Endothelial cell of umbilical vein (primary cell): ENCODE results near the gene WIZ. TPM values are rescaled to one million over a fixed set of nuclear protein-coding genes. Genes with fewer than 3 reads are reported as not detected.

ENCODE experiments used
- BruUV-seq: library from RNA; stranded (reverse); fragments of 400-500 nt; replicated peaks from 2 replicates; lab custom pipeline; 2021; lab: Mats Ljungman, UMichigan
- CTCF ChIA-PET: fragments of 300-600, 350-600 bp; sonication (Branson Sonifier 250); formaldehyde crosslinking; loops from one replicate; lab custom pipeline; 2021; ENCODE audit warnings: antibody characterized with exemption, inconsistent platforms; lab: Charles Lee
- POLR2A ChIA-PET: fragments of 300-600, 350-600 bp; sonication (Branson Sonifier 250); formaldehyde crosslinking; loops from one replicate; lab custom pipeline; 2021; ENCODE audit warnings: antibody characterized with exemption, inconsistent platforms; lab: Charles Lee
- DNase-seq: peaks from one replicate; pipeline ENCODE4 v3.0.0-alpha.2; 2011; ENCODE audit warnings: low read depth, low spot score
- FAIRE-seq: peaks from 2 replicates; lab custom pipeline; 2011; peaks lifted over from hg19 to GRCh38; lab: Jason Lieb, UNC
- H2AFZ ChIP-seq: 2 replicates; pipeline ENCODE4 v1.6.0; 2012; ENCODE audit warnings: low read depth, low read length, control low read depth, inconsistent platforms
- H3K27ac ChIP-seq: 2 replicates; pipeline ENCODE4 v1.5.1; 2011; ENCODE audit warnings: low read depth, mild to moderate bottlenecking, control low read depth, low read length, moderate library complexity; ENCODE audit not compliant: insufficient read depth
- H3K27me3 ChIP-seq, 2 experiments: 2 replicates each; pipeline versions ENCODE4 v1.6.0 to v1.6.1; 2011; ENCODE audit warnings: low read length in 2 of 2, mixed read lengths in 1 of 2; ENCODE audit not compliant: control insufficient read depth in 2 of 2, insufficient read depth in 2 of 2
- H3K36me3 ChIP-seq, 2 experiments: 2 replicates in 1 of 2; 3 replicates in 1 of 2; pipeline ENCODE4 v1.5.1; 2011; ENCODE audit warnings: low read length in 2 of 2, mild to moderate bottlenecking in 1 of 2, moderate library complexity in 1 of 2; ENCODE audit not compliant: control insufficient read depth in 2 of 2, insufficient read depth in 2 of 2; ENCODE audit errors: extremely low read depth in 1 of 2
- H3K4me1 ChIP-seq: 3 replicates; pipeline ENCODE4 v1.5.1; 2011; ENCODE audit warnings: mild to moderate bottlenecking, low read length; ENCODE audit not compliant: control insufficient read depth, insufficient read depth; ENCODE audit errors: extremely low read depth
- H3K4me2 ChIP-seq: 2 replicates; pipeline ENCODE4 v1.6.1; 2011; ENCODE audit warnings: low read length, control low read depth, mixed read lengths; ENCODE audit not compliant: insufficient read depth
- H3K4me3 ChIP-seq, 3 experiments: fragments of 200-600 bp in 1 of 3; sonication (generic), shearing (Covaris generic) in 1 of 3; replicated peaks in 1 of 3; 2 replicates each; pipeline ENCODE4 v1.5.1; 2011 to 2016; ENCODE audit warnings: control low read depth in 3 of 3, low read length in 3 of 3, mild to moderate bottlenecking in 2 of 3, inconsistent platforms in 1 of 3, low read depth in 1 of 3, moderate library complexity in 1 of 3; ENCODE audit not compliant: insufficient read depth in 1 of 3
- H3K79me2 ChIP-seq: 2 replicates; pipeline ENCODE4 v1.6.0; 2012; ENCODE audit warnings: low read length, inconsistent platforms; ENCODE audit not compliant: control insufficient read depth, insufficient read depth
- H3K9ac ChIP-seq: replicated peaks from 2 replicates; pipeline ENCODE3; 2011; ENCODE audit warnings: low read length, control low read depth; ENCODE audit not compliant: insufficient read depth; ENCODE audit errors: extremely low read depth
- H3K9me1 ChIP-seq: replicated peaks from 3 replicates; pipeline ENCODE4 v1.6.0; 2011; ENCODE audit warnings: mild to moderate bottlenecking, low read length; ENCODE audit not compliant: control insufficient read depth, insufficient read depth; ENCODE audit errors: extremely low read depth
- H3K9me3 ChIP-seq: replicated peaks from 2 replicates; pipeline ENCODE4 v1.5.1; 2012; ENCODE audit warnings: low read length, inconsistent platforms; ENCODE audit not compliant: control insufficient read depth, insufficient read depth
- H4K20me1 ChIP-seq: replicated peaks from 2 replicates; pipeline ENCODE3; 2011; ENCODE audit warnings: mild to moderate bottlenecking, low read length; ENCODE audit not compliant: control insufficient read depth, insufficient read depth; ENCODE audit errors: extremely low read depth
- CTCF ChIP-seq, 2 donors: IDR thresholded peaks; 1 replicate in 1 of 2; 2 replicates in 1 of 2; pipeline ENCODE4 v1.5.1; 2011; ENCODE audit warnings: low read length in 2 of 2, mild to moderate bottlenecking in 2 of 2, moderate library complexity in 2 of 2, control low read depth in 1 of 2, inconsistent platforms in 1 of 2, low read depth in 1 of 2; ENCODE audit not compliant: insufficient read depth in 1 of 2; ENCODE audit errors: extremely low read depth in 1 of 2
- EZH2 ChIP-seq: IDR thresholded peaks from 2 replicates; pipeline ENCODE4 v1.6.1; 2012; ENCODE audit warnings: borderline replicate concordance, low read depth, mild to moderate bottlenecking, moderate library complexity, low read length, inconsistent platforms; ENCODE audit not compliant: severe bottlenecking
- FOS ChIP-seq: IDR thresholded peaks from 2 replicates; pipeline ENCODE4 v1.6.1; 2011; ENCODE audit warnings: mild to moderate bottlenecking, low read length, moderate library complexity, borderline replicate concordance; ENCODE audit not compliant: insufficient read depth
- GATA2 ChIP-seq: IDR thresholded peaks from 2 replicates; pipeline ENCODE4 v1.7.0; 2011; ENCODE audit warnings: low read depth, mild to moderate bottlenecking, moderate library complexity, mixed read lengths, low read length; ENCODE audit not compliant: insufficient read length, insufficient read depth
- JUN ChIP-seq: IDR thresholded peaks from 2 replicates; pipeline ENCODE4 v1.6.1; 2011; ENCODE audit warnings: borderline replicate concordance, low read depth; ENCODE audit not compliant: insufficient read length, insufficient read depth
- MYC ChIP-seq: IDR thresholded peaks from one replicate; pipeline ENCODE4 v1.6.1; 2011; ENCODE audit warnings: mild to moderate bottlenecking, low read depth, low read length
- POLR2A ChIP-seq: IDR thresholded peaks from 2 replicates; pipeline ENCODE4 v1.6.1; 2012; ENCODE audit warnings: low read depth, mild to moderate bottlenecking, control low read depth, low read length
- POLR2AphosphoS5 ChIP-seq: IDR thresholded peaks from 2 replicates; pipeline ENCODE4 v1.6.1; 2012; ENCODE audit warnings: low read depth, mild to moderate bottlenecking, control low read depth, low read length, moderate library complexity; ENCODE audit not compliant: insufficient read depth
- dilution Hi-C: fragments of 300-500 bp; cut with MboI; formaldehyde crosslinking; loops from one replicate; pipeline ENCODE4 v1.15.0; 2019; ENCODE audit warnings: low sequenced_read_pairs; ENCODE audit not compliant: extremely low pct_ligation_motif_present
- intact Hi-C: fragments of 100-400 bp; cut with micrococcal nuclease; formaldehyde crosslinking; loops from one replicate; pipeline ENCODE4 v1.10.0; 2022
- polyA plus RNA-seq, 4 experiments: library from polyadenylated mRNA; depleted of rRNA in 3 of 4; stranded (reverse) in 3 of 4; unstranded in 1 of 4; fragments of >200 nt; gene quantifications; 2 replicates each; pipeline versions ENCODE4 v1.2.1 to v1.2.3, GENCODE V29; 2011 to 2012; ENCODE audit warnings: missing spikeins in 1 of 4
- total RNA-seq: library from RNA; stranded (reverse); gene quantifications from 2 replicates; pipeline ENCODE4 v1.2.3, GENCODE V29; 2021
- TF ChIP-seq, protein P1 (sequence below): IDR thresholded peaks from 2 replicates; pipeline ENCODE4 v1.6.1; 2011; ENCODE audit not compliant: insufficient read depth, insufficient read length

The WIZ gene
- total and polyA plus RNA-seq, 2 donors (not counting 3 experiments of a cell fraction or from before 2014, with no cell fraction given), result 21.0 to 47.2 TPM

- no peak overlapping the region for H3K4me2 ChIP-seq
- POLR2A ChIA-PET, result no interaction called here
- peaks cover 12 to 29% of the 10 kb centered on the region in 2 experiments for H3K36me3 ChIP-seq
- dilution Hi-C loops (no loop called here), intact Hi-C loops (no loop called here)
- H3K4me3 ChIP-seq, result no peak overlapping the region
- no TSS peak for BruUV-seq
- H3K79me2 ChIP-seq, result peaks cover 63% of the 10 kb centered on the region
- no peaks in the 10 kb centered on the region for H3K9me3 ChIP-seq
- H3K4me1 ChIP-seq, result peaks cover 17% of the 10 kb centered on the region
- H3K27ac ChIP-seq, result no peak overlapping the region
- DNase-seq (no peak), FAIRE-seq (no peak)
- H2AFZ ChIP-seq, result no peak overlapping the region
- H3K9ac ChIP-seq, result no peak overlapping the region
- no peaks in the 10 kb centered on the region for H3K9me1 ChIP-seq
- TF ChIP-seq JUN (no peak), EZH2 (no peak), FOS (no peak), POLR2A (no peak), GATA2 (no peak), POLR2AphosphoS5 (no peak), CTCF (IDR thresholded peaks at IDR 0.05; ENCODE audit: extremely low read depth in 1 of 2, insufficient read depth in 1 of 2, low read depth in 1 of 2, low read length in 2 of 2) (no peak), MYC (no peak)
- TF ChIP-seq, protein P1, sequence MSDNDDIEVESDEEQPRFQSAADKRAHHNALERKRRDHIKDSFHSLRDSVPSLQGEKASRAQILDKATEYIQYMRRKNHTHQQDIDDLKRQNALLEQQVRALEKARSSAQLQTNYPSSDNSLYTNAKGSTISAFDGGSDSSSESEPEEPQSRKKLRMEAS, result no peak
- H3K27me3 ChIP-seq, result no peaks in the 10 kb centered on the region
- H4K20me1 ChIP-seq, result no peaks in the 10 kb centered on the region
- CTCF ChIA-PET, result no interaction called here
Measured at GRCh38 chr19:15374105-15374651, 75.6 kb downstream of the WIZ start.
